ENCODE data around the gene GMDS. TPM values are rescaled to one million over a fixed set of nuclear protein-coding genes. Genes with fewer than 3 reads are reported as not detected.
A peak's percentile ranks its signal among the peaks of the same experiment; 100 is the strongest.

The GMDS gene
- total and polyA plus RNA-seq, 11 donors = 4.5 to 10.7 (median 7.0) TPM

GRCh38 chr6:2026133-2026532 lies 219.3 kb downstream of the GMDS start:
- intact Hi-C loops (cut with DNase I) = no loop called here
- no peak for ATAC-seq
- Histone ChIP-seq H3K4me1 (peaks cover 0 to 10% (median 8%) of the 10 kb centered on the region in 12 donors), H3K9me3 (no peaks in the 10 kb centered on the region), H3K27me3 (no peaks in the 10 kb centered on the region), H3K27ac (no peak overlapping the region), H3K4me3 (no peak overlapping the region), H3K36me3 (no peaks in the 10 kb centered on the region)
- WGBS, 4 donors = 85 to 91% (median 87%) methylated on average over 7 of the region's 7 CpGs
- no peak for DNase-seq
- TF ChIP-seq CTCF (IDR thresholded peaks at IDR 0.05) (no peak), POLR2A (IDR thresholded peaks at IDR 0.05) (no peak)

- TF ChIP-seq CTCF (IDR thresholded peaks at IDR 0.05) (no peak), POLR2A (IDR thresholded peaks at IDR 0.05) (no peak)
- peaks cover 0 to 19% (median 13%) of the 10 kb centered on the region in 12 donors for H3K4me1 ChIP-seq
- H3K27ac ChIP-seq = peak overlapping the region in 1 of 12 donors; percentile 16
- intact Hi-C loops (cut with DNase I) = no loop called here
- H3K36me3 ChIP-seq = no peaks in the 10 kb centered on the region
- no peak overlapping the region for H3K4me3 ChIP-seq
- no peaks in the 10 kb centered on the region for H3K27me3 ChIP-seq
- WGBS, 4 donors = 44 to 61% (median 52%) methylated on average over 4 of the region's 4 CpGs
- ATAC-seq = peak; percentile 64 to 97 (median 91)
- peak; percentile 48 to 87 (median 83) for DNase-seq
- no peaks in the 10 kb centered on the region for H3K9me3 ChIP-seq
Measured at GRCh38 chr6:2021713-2022125, 223.7 kb downstream of the GMDS start.

- peak overlapping the region in 5 of 12 donors; percentile 6 to 48 (median 18) for H3K27ac ChIP-seq
- ATAC-seq (peak in 3 of 4 donors; percentile 58 to 66 (median 59)), DNase-seq (no peak)
- H3K27me3 ChIP-seq = no peaks in the 10 kb centered on the region
- H3K9me3 ChIP-seq = peaks cover 0 to 6% (median 0%) of the 10 kb centered on the region in 12 donors
- no peak for TF ChIP-seq CTCF (IDR thresholded peaks at IDR 0.05)
- no peak for TF ChIP-seq POLR2A (IDR thresholded peaks at IDR 0.05)
- H3K36me3 ChIP-seq = no peaks in the 10 kb centered on the region
- peaks cover 0 to 19% (median 13%) of the 10 kb centered on the region in 12 donors for H3K4me1 ChIP-seq
- H3K4me3 ChIP-seq = no peak overlapping the region
- intact Hi-C loops (cut with DNase I) = no loop called here
Measured at GRCh38 chr6:2020909-2021308, 224.5 kb downstream of the GMDS start.

GRCh38 chr6:2019051-2019450 lies 226.4 kb downstream of the GMDS start:
- no peak overlapping the region for H3K4me3 ChIP-seq
- no peak for TF ChIP-seq POLR2A (IDR thresholded peaks at IDR 0.05)
- TF ChIP-seq CTCF (IDR thresholded peaks at IDR 0.05) = no peak
- no peak for DNase-seq
- no peak for ATAC-seq
- no peak overlapping the region for H3K27ac ChIP-seq
- peaks cover 0 to 24% (median 8%) of the 10 kb centered on the region in 12 donors for H3K9me3 ChIP-seq
- intact Hi-C loops (cut with DNase I) = no loop called here
- H3K36me3 ChIP-seq = no peaks in the 10 kb centered on the region
- H3K4me1 ChIP-seq = peaks cover 0 to 19% (median 13%) of the 10 kb centered on the region in 12 donors
- H3K27me3 ChIP-seq = no peaks in the 10 kb centered on the region

Measured in heart left ventricle (tissue), 16 donors.